CD4-positive, alpha-beta T cell treated with Interleukin-12 subunit alpha and Interleukin-12 subunit beta, for 1 hour (primary cell): ENCODE data around the gene ACSM5.
"Not testable (repeated sequence)": the region's sequence is repeated elsewhere in the genome, so short reads cannot be mapped to it uniquely, and the experiment has no call there.

ENCODE experiments used
- DNase-seq: peaks from one replicate; pipeline ENCODE4 v3.0.0-alpha.2; 2020

Gene ACSM5

GRCh38 chr16:20460313-20460712 lies 51.0 kb downstream of the ACSM5 start:
- not testable (repeated sequence) for DNase-seq

- not testable (repeated sequence) for DNase-seq
These were observed 59.6 kb downstream of the ACSM5 start for GRCh38 chr16:20468954-20469353.

- not testable (repeated sequence) for DNase-seq
These were observed 60.6 kb downstream of the ACSM5 start for GRCh38 chr16:20469930-20470329.

GRCh38 chr16:20470732-20471131 lies 61.4 kb downstream of the ACSM5 start:
- DNase-seq, result not testable (repeated sequence)

GRCh38 chr16:20477188-20477744 lies 67.9 kb downstream of the ACSM5 start:
- DNase-seq, result not testable (repeated sequence)

GRCh38 chr16:20483989-20484388 lies 74.7 kb downstream of the ACSM5 start:
- DNase-seq, result not testable (repeated sequence)

- DNase-seq, result no peak
These were observed 75.4 kb downstream of the ACSM5 start for GRCh38 chr16:20484726-20485125.

- no peak for DNase-seq
These were observed 76.1 kb downstream of the ACSM5 start for GRCh38 chr16:20485408-20485807.
